Activated naive CD8-positive, alpha-beta T cell treated with anti-CD3 and anti-CD28 coated beads for 36 hours (primary cell): ENCODE measurements around the gene SOWAHC. TPM values are rescaled to one million over a fixed set of nuclear protein-coding genes. Genes with fewer than 3 reads are reported as not detected.
"Not testable (repeated sequence)": the region's sequence is repeated elsewhere in the genome, so short reads cannot be mapped to it uniquely, and the experiment has no call there.

Experiments used
- DNase-seq: peaks from one replicate; pipeline ENCODE4 v3.0.0; 2021
- H3K27ac Mint-ChIP-seq: one replicate; pipeline ENCODE4 v1.8.0; 2022; ENCODE audit warnings: mild to moderate bottlenecking, moderate library complexity, mixed read lengths
- H3K27me3 Mint-ChIP-seq: one replicate; pipeline ENCODE4 v1.8.0; 2022; ENCODE audit warnings: mild to moderate bottlenecking, mixed read lengths
- H3K36me3 Mint-ChIP-seq: one replicate; pipeline ENCODE4 v1.8.0; 2021; ENCODE audit warnings: mild to moderate bottlenecking, mixed read lengths
- H3K4me1 Mint-ChIP-seq: one replicate; pipeline ENCODE4 v1.8.0; 2021; ENCODE audit warnings: mixed read lengths
- H3K4me3 Mint-ChIP-seq: one replicate; pipeline ENCODE4 v1.8.0; 2022; ENCODE audit warnings: mild to moderate bottlenecking, moderate library complexity, mixed read lengths
- H3K9me3 Mint-ChIP-seq: one replicate; pipeline ENCODE4 v1.8.0; 2022; ENCODE audit warnings: mixed read lengths
- total RNA-seq, 2 experiments: library from RNA; stranded (reverse); gene quantifications; one replicate each; pipeline ENCODE4 v1.2.3, GENCODE V29; 2021

The SOWAHC gene
- total RNA-seq, 2 experiments from 2014 or later, result 0.14 to 0.31 TPM

DNA sequence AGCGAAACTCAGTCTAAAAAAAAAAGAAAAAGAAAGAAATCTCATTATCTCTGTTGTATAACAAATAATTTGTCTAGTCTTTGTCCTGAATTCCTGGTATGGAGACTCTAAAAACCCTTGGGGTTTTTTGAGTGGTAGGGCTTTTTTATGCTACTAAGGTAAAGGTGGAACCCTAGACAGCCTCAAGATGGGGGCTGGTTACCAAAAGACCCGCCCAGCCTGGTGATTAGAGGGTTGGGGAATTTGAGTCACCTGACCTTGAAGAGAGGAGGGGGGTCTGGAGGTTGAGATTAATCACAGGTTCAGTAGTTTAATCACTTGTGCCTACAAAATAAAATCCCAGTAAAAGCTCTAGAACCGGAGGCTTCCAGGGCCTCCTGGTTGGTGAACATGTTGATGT, 17.6 kb downstream of the SOWAHC start:
- Mint-ChIP-seq H3K27ac (no peak overlapping the region), H3K4me3 (no peak overlapping the region), H3K36me3 (no peaks in the 10 kb centered on the region), H3K4me1 (no peaks in the 10 kb centered on the region), H3K27me3 (no peaks in the 10 kb centered on the region), H3K9me3 (no peaks in the 10 kb centered on the region)
- DNase-seq, result no peak

DNA sequence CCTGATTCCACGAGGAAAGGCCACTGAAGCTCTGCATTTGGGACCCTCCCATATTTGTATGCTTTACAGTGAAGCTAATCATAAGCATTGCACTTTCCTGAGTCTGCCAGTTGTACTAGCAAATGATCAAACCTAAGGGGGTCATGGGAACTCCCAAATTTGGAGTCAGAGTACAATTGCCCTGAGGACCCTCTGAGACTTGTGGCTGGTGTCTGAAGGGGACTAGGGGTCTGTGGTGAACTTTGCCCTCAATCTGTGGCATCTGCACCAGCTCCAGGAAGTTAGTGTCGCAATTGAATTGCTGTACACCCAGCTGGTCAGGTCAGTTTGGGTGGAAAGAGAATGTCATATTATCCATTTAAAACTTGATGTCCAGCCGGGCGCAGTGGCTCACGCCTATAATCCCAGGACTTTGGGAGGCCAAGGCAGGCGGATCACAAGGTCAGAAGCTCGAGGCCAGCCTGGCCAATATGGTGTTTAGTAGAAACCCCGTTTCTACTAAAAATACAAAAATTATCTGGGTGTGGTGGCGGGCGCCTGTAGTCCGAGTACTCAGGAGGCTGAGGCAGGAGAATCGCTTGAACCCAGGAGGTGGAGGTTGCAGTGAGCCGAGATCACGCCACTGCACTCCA, 18.1 kb downstream of the SOWAHC start:
- no peaks in the 10 kb centered on the region for H3K9me3 Mint-ChIP-seq
- H3K27me3 Mint-ChIP-seq, result no peaks in the 10 kb centered on the region
- no peak for DNase-seq
- no peaks in the 10 kb centered on the region for H3K4me1 Mint-ChIP-seq
- no peaks in the 10 kb centered on the region for H3K36me3 Mint-ChIP-seq
- no peak overlapping the region for H3K27ac Mint-ChIP-seq
- no peak overlapping the region for H3K4me3 Mint-ChIP-seq

DNA sequence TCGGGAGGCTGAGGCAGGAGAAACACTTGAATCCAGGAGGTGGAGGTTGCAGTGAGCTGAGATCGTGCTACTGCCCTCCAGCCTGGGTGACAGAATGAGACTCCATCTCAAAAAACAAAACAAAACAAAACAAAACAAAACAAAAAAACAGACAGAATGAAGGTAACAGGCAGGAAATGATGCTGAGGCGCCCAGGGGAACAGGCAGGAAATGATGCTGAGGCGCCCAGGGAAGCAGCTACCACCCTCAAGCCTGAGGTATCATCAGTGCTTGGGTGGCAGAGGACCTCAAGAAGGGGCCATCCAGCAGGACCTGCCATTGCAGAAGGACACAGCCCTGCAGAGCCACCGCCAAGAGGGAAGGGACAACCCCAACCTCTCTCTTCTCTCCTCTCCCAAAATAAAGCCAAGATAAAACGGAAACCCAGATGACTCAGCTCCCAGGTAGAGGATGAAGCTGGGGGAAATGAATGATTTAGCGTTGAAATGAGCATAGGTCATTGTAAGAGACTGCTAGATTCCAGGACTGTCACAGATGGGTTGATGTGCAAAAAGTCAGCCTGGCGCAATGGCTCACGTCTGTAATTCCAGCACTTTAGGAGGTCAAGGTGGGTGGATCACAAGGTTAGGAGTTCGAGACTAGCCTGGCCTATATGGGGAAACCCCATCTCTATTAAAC, 19.3 kb downstream of the SOWAHC start:
- no peaks in the 10 kb centered on the region for H3K27me3 Mint-ChIP-seq
- H3K4me1 Mint-ChIP-seq, result peaks cover 5% of the 10 kb centered on the region
- no peak for DNase-seq
- no peaks in the 10 kb centered on the region for H3K36me3 Mint-ChIP-seq
- no peak overlapping the region for H3K27ac Mint-ChIP-seq
- no peak overlapping the region for H3K4me3 Mint-ChIP-seq
- H3K9me3 Mint-ChIP-seq, result no peaks in the 10 kb centered on the region

DNA sequence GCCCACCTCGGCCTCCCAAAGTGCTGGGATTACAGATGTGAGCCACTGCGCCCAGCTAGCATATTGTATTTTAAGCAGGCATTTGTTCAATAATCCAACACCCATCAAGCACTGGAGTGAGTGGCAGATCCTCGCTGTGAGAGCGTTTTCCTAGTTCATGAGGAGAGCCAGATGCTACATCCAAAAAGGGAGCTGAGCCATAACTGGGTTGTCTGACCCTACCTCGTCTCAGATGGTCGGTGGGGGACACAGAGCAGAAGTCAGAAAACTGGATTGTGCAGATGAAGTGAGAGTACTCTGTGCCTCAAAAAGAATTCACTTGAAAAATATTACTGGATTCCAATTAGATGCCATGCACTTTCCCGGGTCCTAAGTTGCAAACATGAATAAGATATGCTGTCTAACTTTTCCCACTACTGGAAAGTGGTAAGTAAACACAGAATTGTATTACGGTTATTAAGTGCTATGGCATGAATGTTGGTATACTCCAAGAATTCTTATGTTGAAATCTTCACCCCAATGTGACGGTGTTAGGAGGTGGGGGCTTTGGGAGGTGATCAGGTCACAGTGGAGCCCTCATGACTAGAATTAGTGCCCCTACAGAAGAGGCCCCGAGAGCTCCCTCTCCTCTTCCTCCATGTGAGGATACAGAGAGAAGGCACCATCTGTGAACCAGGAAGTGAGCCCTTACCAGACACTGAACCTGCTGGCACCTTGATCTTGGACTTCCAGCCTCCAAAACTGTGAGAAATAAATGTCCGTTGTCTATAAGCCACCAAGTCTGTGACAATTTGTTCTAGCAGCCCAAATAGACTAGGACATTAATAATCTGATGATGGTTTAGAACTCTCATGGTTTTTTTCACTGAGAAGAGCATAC, 21.5 kb downstream of the SOWAHC start:
- DNase-seq, result no peak
- H3K27ac Mint-ChIP-seq, result no peak overlapping the region
- H3K4me3 Mint-ChIP-seq, result no peak overlapping the region
- no peaks in the 10 kb centered on the region for H3K9me3 Mint-ChIP-seq
- H3K27me3 Mint-ChIP-seq, result no peaks in the 10 kb centered on the region
- H3K4me1 Mint-ChIP-seq, result peaks cover 6% of the 10 kb centered on the region
- no peaks in the 10 kb centered on the region for H3K36me3 Mint-ChIP-seq

DNA sequence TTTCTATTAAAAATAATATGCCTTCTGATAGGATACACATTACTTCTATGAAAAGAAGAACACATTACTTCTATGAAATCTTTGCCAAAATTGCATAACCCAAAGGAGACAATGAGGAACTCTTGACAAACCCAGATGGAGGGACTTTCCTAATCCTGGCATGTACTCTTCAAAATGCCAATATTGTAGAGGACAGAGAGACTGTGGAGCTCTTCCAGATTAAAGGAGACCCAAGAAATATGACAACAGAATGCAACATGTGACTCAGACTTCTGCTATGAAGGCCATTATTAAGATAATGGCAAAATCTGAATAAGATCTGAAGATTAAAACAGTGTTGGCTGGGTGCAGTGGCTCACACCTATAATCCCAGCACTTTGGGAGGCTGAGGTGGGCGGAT, 22.2 kb downstream of the SOWAHC start:
- Mint-ChIP-seq H3K4me1 (peaks cover 6% of the 10 kb centered on the region), H3K9me3 (no peaks in the 10 kb centered on the region), H3K36me3 (no peaks in the 10 kb centered on the region), H3K27me3 (peaks cover 2% of the 10 kb centered on the region), H3K27ac (no peak overlapping the region), H3K4me3 (no peak overlapping the region)
- no peak for DNase-seq

DNA sequence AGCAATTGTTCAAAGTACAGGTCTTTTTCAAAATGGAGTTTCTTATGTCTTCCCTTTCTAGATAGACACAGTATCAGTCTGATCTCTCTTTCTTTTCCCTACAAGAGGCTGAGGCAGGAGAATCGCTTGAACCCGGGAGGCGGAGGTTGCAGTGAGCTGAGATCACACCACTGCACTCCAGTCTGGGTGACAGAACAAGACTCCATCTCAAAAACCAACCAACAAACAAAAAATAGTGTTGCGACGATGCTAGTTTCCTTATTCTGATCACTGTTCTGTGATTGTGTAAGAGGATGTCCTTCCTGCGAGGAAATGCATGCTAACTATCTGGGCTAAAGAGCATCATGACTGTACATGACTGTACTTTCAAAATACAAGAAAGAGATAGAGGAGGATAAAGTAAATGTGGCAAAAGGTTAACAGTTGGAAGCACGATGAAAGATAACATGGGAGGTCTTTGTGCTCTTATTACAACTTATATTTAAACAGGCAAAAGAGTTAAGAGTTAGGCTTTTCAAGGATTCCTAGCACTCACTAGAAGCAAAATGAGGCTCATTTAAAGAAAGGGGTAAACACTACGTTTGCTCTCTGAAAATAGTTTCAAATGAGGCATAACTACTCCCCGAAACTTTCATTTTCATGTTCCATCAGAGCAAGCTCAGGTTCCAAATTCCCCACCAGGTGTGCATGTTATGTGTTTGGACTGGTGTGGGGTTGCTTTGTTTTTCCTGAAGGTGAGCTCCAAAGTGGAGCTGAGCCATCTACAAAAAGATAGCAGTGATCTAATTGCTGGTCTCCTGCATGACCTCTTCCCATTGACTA, 23.8 kb downstream of the SOWAHC start:
- Mint-ChIP-seq H3K4me3 (no peak overlapping the region), H3K9me3 (no peaks in the 10 kb centered on the region), H3K36me3 (no peaks in the 10 kb centered on the region), H3K27me3 (peaks cover 4% of the 10 kb centered on the region), H3K27ac (no peak overlapping the region), H3K4me1 (peaks cover 6% of the 10 kb centered on the region)
- no peak for DNase-seq

DNA sequence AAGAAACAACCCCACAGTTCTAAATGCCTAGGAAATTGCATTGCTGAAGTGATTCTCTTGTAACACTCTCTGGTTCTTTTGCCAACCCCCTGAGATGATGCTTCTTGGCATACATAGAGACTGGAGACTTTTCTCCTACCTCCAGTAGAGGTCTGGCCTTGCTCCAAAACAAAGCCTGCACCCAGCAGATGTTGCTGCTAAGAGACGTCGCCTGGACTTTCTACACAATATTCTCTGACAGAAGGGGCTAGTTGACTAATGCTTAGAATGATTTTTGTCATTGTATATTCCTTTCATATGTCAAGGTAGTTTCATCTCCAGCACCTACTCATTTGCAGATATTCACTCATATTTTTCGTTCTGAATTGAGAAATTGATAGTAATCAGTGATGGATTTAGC, 24.6 kb downstream of the SOWAHC start:
- Mint-ChIP-seq H3K9me3 (no peaks in the 10 kb centered on the region), H3K27me3 (peaks cover 4% of the 10 kb centered on the region), H3K4me1 (peaks cover 6% of the 10 kb centered on the region), H3K36me3 (no peaks in the 10 kb centered on the region), H3K27ac (no peak overlapping the region), H3K4me3 (no peak overlapping the region)
- no peak for DNase-seq

DNA sequence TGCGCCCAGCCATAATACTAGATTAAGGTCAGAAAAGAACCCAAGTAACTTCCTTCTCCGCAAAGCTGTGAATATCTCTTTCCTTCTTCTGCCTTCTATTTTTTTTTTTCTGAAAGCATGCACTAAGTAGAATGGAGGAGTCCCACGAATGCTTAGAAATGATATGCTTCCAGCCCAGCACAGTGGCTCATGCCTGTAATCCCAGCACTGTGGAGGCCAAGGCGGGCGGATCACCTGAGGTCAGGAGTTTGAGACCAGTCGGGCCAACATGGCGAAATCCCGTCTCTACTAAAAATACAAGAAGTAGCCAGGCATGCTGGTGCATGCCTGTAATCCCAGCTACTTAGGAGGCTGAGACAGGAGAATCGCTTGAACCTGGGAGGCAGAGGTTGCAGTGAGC, 25.8 kb downstream of the SOWAHC start:
- not testable (repeated sequence) for DNase-seq

DNA sequence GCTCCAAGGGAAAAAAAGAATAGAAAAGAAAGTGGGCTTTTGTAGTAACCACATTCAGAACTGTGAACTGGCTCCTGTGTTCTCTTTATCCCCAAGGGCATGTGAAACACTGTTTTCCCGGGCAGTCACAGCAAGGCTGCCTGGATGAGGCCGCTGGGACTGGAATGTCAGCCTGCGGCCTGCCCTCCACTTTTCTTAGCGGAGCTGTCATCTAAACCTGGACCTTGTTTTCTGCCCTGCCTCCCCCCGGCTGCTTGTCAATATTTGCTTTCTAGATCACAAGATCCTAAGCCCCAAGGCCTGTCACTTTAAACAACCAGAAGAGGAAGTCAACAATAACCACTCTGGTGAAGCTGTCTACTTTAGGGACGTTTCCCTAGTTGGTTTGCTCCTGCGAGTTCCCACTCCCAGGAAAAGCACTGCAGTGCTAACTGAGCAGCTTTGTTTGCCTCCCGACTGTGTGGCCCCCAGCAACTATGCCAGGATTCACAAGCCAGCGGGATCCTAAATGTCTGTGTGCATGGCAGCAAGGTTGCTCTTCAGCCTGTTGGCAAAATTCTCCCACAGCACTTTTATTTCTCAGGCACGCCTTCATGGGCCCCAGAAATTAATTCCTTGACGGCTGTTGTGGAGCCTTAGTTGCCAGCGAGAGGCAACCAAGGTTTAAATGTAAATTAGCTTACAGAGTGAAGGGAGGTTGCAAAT, 30.6 kb downstream of the SOWAHC start:
- H3K27ac Mint-ChIP-seq, result no peak overlapping the region
- no peak overlapping the region for H3K4me3 Mint-ChIP-seq
- no peaks in the 10 kb centered on the region for H3K4me1 Mint-ChIP-seq
- H3K27me3 Mint-ChIP-seq, result peaks cover 4% of the 10 kb centered on the region
- DNase-seq, result no peak
- H3K36me3 Mint-ChIP-seq, result no peaks in the 10 kb centered on the region
- no peaks in the 10 kb centered on the region for H3K9me3 Mint-ChIP-seq

More for the DNA sequence above, 25.8 kb downstream of the SOWAHC start:
- H3K4me3 Mint-ChIP-seq, H3K27ac Mint-ChIP-seq, H3K27me3 Mint-ChIP-seq, H3K36me3 Mint-ChIP-seq, H3K4me1 Mint-ChIP-seq, H3K9me3 Mint-ChIP-seq: not testable (repeated sequence)

DNA sequence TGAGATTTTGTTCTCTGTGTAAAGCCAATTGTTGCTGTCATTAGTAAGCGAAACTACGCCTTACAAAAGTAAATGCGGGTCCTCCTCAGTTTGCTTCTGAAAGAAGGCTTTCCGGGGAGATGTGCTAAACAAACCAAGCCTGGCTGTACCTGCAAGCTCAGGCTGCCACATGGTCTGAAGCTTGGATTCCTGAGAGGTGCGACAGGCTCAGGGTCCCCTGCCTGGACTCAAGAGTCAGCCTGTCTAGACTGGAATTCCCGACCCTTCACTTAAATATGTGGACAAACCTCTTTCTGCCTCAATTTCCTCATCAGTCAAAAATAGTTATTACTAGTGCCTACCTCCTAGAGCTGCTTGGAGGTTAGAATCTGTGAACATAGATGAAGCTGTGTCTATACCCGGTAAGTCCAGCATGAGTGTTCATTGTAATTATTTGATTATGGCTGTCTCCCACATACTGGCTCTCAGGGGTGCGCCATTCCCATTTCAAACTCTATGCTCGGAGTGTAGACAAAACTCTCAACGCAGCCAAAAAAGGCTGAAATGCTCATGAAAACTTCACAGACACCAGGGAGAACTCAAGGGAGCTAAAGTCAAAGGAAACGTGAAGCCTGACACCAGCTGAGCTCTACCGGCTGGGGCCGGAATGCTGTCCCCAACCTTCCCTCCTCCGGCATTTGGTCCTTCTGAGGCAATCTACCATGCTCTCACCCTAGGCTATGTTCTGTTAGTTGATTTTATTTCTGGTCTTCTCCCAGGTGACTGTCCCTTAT, 31.4 kb downstream of the SOWAHC start:
- Mint-ChIP-seq H3K4me3 (no peak overlapping the region), H3K27ac (no peak overlapping the region), H3K9me3 (no peaks in the 10 kb centered on the region), H3K4me1 (no peaks in the 10 kb centered on the region), H3K36me3 (no peaks in the 10 kb centered on the region), H3K27me3 (peaks cover 6% of the 10 kb centered on the region)
- no peak for DNase-seq

DNA sequence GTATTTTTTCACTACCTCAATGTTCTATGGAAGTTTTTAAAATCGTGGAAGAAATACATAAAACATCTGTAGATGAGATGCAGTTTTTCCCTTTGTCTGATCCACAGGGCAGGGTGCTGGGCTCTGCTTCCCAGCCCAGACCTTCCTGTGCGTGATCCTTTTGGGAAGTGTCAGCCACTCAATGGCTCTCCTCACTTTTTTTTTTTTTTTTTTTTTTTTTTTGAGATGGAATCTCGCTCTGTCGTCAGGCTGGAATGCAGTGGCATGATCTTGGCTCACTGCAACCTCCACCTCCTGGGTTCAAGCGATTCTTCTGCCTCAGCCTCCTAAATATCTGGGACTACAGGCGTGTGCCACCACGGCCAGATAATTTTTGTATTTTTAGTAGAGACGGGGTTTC, 32.8 kb downstream of the SOWAHC start:
- H3K4me1 Mint-ChIP-seq, result no peaks in the 10 kb centered on the region
- no peaks in the 10 kb centered on the region for H3K9me3 Mint-ChIP-seq
- no peak overlapping the region for H3K27ac Mint-ChIP-seq

DNA sequence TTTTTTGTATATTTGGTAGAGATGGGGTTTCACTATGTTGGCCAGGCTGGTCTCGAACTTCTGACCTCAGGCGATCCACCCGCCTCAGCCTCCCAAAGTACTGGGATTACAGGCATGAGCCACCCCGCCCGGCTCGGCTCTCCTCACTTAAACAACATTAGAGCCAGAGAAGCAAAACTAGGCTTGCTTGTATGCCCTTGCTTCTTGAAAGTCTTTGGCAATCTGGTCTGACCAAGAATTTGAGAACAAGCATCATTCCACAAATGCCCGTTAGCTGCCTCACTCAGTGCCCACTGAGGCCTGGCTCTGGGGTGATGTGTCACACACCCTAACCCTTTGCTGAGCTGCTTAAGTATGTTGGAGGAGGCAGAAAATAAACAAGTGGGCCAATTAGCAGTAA, 33.5 kb downstream of the SOWAHC start:
- no peaks in the 10 kb centered on the region for H3K36me3 Mint-ChIP-seq
- H3K27me3 Mint-ChIP-seq, result peaks cover 4% of the 10 kb centered on the region
- no peak overlapping the region for H3K4me3 Mint-ChIP-seq
- no peak overlapping the region for H3K27ac Mint-ChIP-seq
- no peaks in the 10 kb centered on the region for H3K9me3 Mint-ChIP-seq
- DNase-seq, result no peak
- H3K4me1 Mint-ChIP-seq, result no peaks in the 10 kb centered on the region

More for the DNA sequence above, 32.8 kb downstream of the SOWAHC start:
- H3K27me3 Mint-ChIP-seq, result peaks cover 4% of the 10 kb centered on the region
- no peak for DNase-seq
- H3K4me3 Mint-ChIP-seq, result no peak overlapping the region
- no peaks in the 10 kb centered on the region for H3K36me3 Mint-ChIP-seq

DNA sequence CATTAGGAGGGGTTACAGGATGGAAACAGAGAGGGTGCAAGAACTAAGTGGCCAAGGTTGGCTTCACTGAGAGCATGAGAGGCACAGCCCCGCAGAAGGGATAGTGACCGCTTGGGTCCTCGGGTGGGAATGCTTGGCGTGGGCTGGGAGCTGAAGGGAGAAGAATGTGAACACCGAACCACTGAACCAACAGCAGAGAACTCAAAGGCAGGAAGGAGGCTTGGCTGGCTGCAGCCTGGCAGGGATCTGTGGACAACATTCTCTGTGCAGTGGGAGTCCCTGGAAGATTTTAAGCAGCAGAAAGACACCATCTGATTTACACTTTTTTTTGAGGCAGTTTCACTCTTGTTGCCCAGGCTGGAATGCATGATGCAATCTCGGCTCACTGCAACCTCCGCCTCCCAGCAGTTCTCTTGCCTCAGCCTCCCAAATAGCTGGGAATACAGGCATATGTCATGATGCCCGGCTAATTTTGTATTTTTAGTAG, 33.9 kb downstream of the SOWAHC start:
- Mint-ChIP-seq H3K27ac (no peak overlapping the region), H3K36me3 (no peaks in the 10 kb centered on the region), H3K4me3 (no peak overlapping the region), H3K4me1 (no peaks in the 10 kb centered on the region), H3K9me3 (no peaks in the 10 kb centered on the region), H3K27me3 (peaks cover 4% of the 10 kb centered on the region)
- no peak for DNase-seq
